Cardiac fibroblast (primary cell): ENCODE results near the gene GABRA5.

Experiments
- DNase-seq, 2 donors: peaks; one replicate each; pipeline versions ENCODE4 v3.0.0 to v3.0.0-alpha.2; 2010; ENCODE audit warnings: low read depth in 2 of 2
- H3K4me3 ChIP-seq, 2 donors: replicated peaks in 1 of 2; 1 replicate in 1 of 2; 2 replicates in 1 of 2; pipeline ENCODE4 v1.5.1; 2011; ENCODE audit warnings: low read depth in 2 of 2, low read length in 2 of 2, mild to moderate bottlenecking in 2 of 2, moderate library complexity in 1 of 2
- CTCF ChIP-seq: IDR thresholded peaks from one replicate; pipeline ENCODE4 v1.5.1; 2011; ENCODE audit warnings: low read depth, mild to moderate bottlenecking, low read length, inconsistent platforms

The GABRA5 gene

GRCh38 chr15:26867200-26868007, 542 bp downstream of the GABRA5 start:
- TF ChIP-seq CTCF: no peak
- H3K4me3 ChIP-seq: no peak overlapping the region
- no peak for DNase-seq

DNA sequence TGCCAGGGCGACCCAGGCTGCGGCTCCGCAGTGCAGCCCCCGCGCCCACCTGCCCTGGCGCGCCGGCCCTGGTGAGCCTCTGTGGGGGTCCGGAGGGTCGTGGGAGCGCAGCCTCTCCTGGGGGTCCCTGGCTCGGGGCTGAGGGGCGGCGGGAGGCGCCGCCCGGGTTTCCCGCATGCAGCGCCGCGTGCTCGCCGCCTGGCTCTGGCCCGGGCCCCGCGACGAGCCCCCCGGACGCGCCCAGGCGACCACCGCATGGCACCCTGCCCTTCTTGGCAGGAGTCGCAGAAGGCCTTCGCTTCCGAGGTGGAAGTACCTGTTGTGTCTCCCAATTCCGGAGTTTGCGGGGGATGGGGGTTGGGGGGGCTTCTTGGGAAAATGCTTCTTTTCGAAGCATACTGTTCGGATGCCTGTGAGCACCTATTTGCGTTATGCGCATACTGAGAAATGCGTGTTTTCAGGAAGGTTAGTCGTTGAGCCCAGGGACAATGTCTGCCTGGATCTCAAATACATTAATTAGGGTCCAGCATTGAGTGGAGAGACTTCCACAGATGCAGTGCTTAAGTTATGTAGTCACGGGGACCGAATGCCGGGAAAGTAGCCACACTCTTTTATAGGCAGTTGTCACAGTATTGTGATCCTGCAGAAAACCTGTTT, 1.3 kb downstream of the GABRA5 start:
- no peak for TF ChIP-seq CTCF
- H3K4me3 ChIP-seq: no peak overlapping the region
- no peak for DNase-seq

- no peak overlapping the region for H3K4me3 ChIP-seq
- TF ChIP-seq CTCF: no peak
These were observed 2.8 kb downstream of the GABRA5 start for GRCh38 chr15:26869628-26870027.

DNA sequence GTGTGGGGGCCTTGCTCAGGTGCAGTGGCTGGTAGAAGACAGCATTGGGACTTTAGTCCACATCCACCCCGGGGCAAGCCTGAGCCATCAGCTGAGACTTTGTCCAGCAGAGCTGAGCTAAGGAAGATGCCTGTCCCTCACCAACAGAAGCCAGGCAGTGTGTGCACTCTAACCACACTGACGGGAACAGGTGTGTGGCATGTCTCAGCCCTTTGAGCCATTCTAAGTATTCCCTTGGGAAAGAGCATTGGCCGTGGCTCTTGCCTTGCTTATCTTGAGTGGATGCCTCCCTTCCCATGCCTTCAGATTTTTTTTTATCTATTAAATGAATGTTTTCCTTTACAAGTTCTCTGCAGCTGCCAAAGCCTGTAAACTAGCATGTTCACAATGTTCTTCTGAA, 3.5 kb downstream of the GABRA5 start:
- TF ChIP-seq CTCF: no peak
- no peak overlapping the region for H3K4me3 ChIP-seq
- no peak for DNase-seq

More at GRCh38 chr15:26869628-26870027, 2.8 kb downstream of the GABRA5 start:
- no peak for DNase-seq

GRCh38 chr15:26872206-26872605, 5.3 kb downstream of the GABRA5 start:
- no peak for DNase-seq
- no peak for TF ChIP-seq CTCF
- no peak overlapping the region for H3K4me3 ChIP-seq

GRCh38 chr15:26873846-26874245, 7.0 kb downstream of the GABRA5 start:
- TF ChIP-seq CTCF: no peak
- H3K4me3 ChIP-seq: no peak overlapping the region
- peak; percentile 7 to 8 for DNase-seq
